ENCODE results near the gene CCM2L. TPM values are rescaled to one million over a fixed set of nuclear protein-coding genes. Genes with fewer than 3 reads are reported as not detected.

Gene CCM2L
- total RNA-seq, 4 donors from 2014 or later: 7.4 to 16.0 (median 9.7) TPM

- DNase-seq: peak in 1 of 2 donors; percentile 8
- H3K27me3 ChIP-seq: peaks cover 17% of the 10 kb centered on the region
- TF ChIP-seq POLR2A (IDR thresholded peaks at IDR 0.05) (no peak), CTCF (IDR thresholded peaks at IDR 0.05) (no peak)
- WGBS, 2 donors: 21 to 22% methylated on average over 16 to 17 of the region's 17 CpGs
- H3K27ac ChIP-seq: no peak overlapping the region
- H3K9me3 ChIP-seq: no peaks in the 10 kb centered on the region
- peaks cover 6 to 13% of the 10 kb centered on the region in 2 donors for H3K4me1 ChIP-seq
- H3K4me3 ChIP-seq (replicated peaks in 1 of 3): no peak overlapping the region
- no peaks in the 10 kb centered on the region for H3K36me3 ChIP-seq
- intact Hi-C loops (cut with DNase I): no loop called here
Observed at GRCh38 chr20:32050851-32051556, 40.8 kb downstream of the CCM2L start.

GRCh38 chr20:32051720-32052089 is 41.5 kb downstream of the CCM2L start:
- Histone ChIP-seq H3K4me1 (peaks cover 6 to 13% of the 10 kb centered on the region in 2 donors), H3K9me3 (no peaks in the 10 kb centered on the region), H3K4me3 (replicated peaks in 1 of 3) (no peak overlapping the region), H3K27ac (no peak overlapping the region), H3K36me3 (no peaks in the 10 kb centered on the region), H3K27me3 (peaks cover 17% of the 10 kb centered on the region)
- DNase-seq: no peak
- TF ChIP-seq CTCF (IDR thresholded peaks at IDR 0.05) (no peak), POLR2A (IDR thresholded peaks at IDR 0.05) (no peak)
- intact Hi-C loops (cut with DNase I): no loop called here
- 12 to 14% methylated on average over 14 of the region's 14 CpGs for WGBS, 2 donors

- H3K36me3 ChIP-seq: no peaks in the 10 kb centered on the region
- 2 to 3% methylated on average over 22 to 38 of the region's 58 CpGs for WGBS, 2 donors
- no peak within 1 kb of the TSS for H3K27ac ChIP-seq
- DNase-seq: no peak
- intact Hi-C loops (cut with DNase I): no loop called here
- peaks cover 6 to 13% of the 10 kb centered on the region in 2 donors for H3K4me1 ChIP-seq
- no peak for TF ChIP-seq POLR2A (IDR thresholded peaks at IDR 0.05)
- no peak for TF ChIP-seq CTCF (IDR thresholded peaks at IDR 0.05)
- H3K9me3 ChIP-seq: no peaks in the 10 kb centered on the region
- H3K27me3 ChIP-seq: peaks cover 17% of the 10 kb centered on the region
- H3K4me3 ChIP-seq (replicated peaks in 1 of 3): peak within 1 kb of the TSS in 1 of 3 donors; percentile 6
Observed at GRCh38 chr20:32052090-32052777, 42.0 kb downstream of the CCM2L start, which contains the start of gene HCK. HCK (plus strand) TSS chr20:32052242.

GRCh38 chr20:32052778-32053362 is 42.6 kb downstream of the CCM2L start:
- Histone ChIP-seq H3K27ac (no peak overlapping the region), H3K36me3 (no peaks in the 10 kb centered on the region), H3K9me3 (no peaks in the 10 kb centered on the region), H3K4me3 (replicated peaks in 1 of 3) (peak overlapping the region in 1 of 3 donors; percentile 6), H3K4me1 (peaks cover 6 to 13% of the 10 kb centered on the region in 2 donors), H3K27me3 (peaks cover 17% of the 10 kb centered on the region)
- peak in 1 of 2 donors; percentile 30 for DNase-seq
- intact Hi-C loops (cut with DNase I): no loop called here
- WGBS, 2 donors: 18 to 19% methylated on average over 22 of the region's 22 CpGs
- TF ChIP-seq POLR2A (IDR thresholded peaks at IDR 0.05) (no peak), CTCF (IDR thresholded peaks at IDR 0.05) (no peak)

GRCh38 chr20:32053648-32054047 is 43.4 kb downstream of the CCM2L start:
- DNase-seq: no peak
- Histone ChIP-seq H3K36me3 (no peaks in the 10 kb centered on the region), H3K27me3 (peaks cover 17% of the 10 kb centered on the region), H3K4me1 (peaks cover 6 to 13% of the 10 kb centered on the region in 2 donors), H3K27ac (no peak overlapping the region), H3K4me3 (replicated peaks in 1 of 3) (no peak overlapping the region), H3K9me3 (no peaks in the 10 kb centered on the region)
- 63 to 65% methylated on average over 3 of the region's 3 CpGs for WGBS, 2 donors
- intact Hi-C loops (cut with DNase I): no loop called here
- TF ChIP-seq CTCF (IDR thresholded peaks at IDR 0.05) (no peak), POLR2A (IDR thresholded peaks at IDR 0.05) (no peak)

Measured in thyroid gland (tissue), 4 donors.